Stomach (tissue), 4 donors: Measurements from ENCODE around the gene KLHL22.

Source experiments
- EP300 ChIP-seq: sonication (generic); formaldehyde crosslinking; IDR thresholded peaks from one replicate; pipeline ENCODE4 v1.6.1; 2017; ENCODE audit warnings: antibody characterized with exemption
- POLR2A ChIP-seq, 4 donors: fragments of 450-650 bp; IDR thresholded peaks; one replicate each; pipeline ENCODE4 v1.6.1; 2016; ENCODE audit warnings: antibody characterized with exemption in 4 of 4, control low read depth in 2 of 4, mild to moderate bottlenecking in 1 of 4, moderate library complexity in 1 of 4
- POLR2AphosphoS5 ChIP-seq, 3 donors: sonication (generic); formaldehyde crosslinking; IDR thresholded peaks; one replicate each; pipeline ENCODE4 v1.6.1; 2016; ENCODE audit warnings: antibody characterized with exemption in 3 of 3
- TF ChIP-seq, protein P1 (sequence below), 7 experiments: fragments of 450-650 bp in 4 of 7; fragments of 200-600 bp in 3 of 7; sonication (generic) in 3 of 7; IDR thresholded peaks; one replicate each; pipeline ENCODE4 v1.5.1; 2016 to 2019; ENCODE audit warnings: antibody characterized with exemption in 7 of 7, control low read depth in 2 of 7, mild to moderate bottlenecking in 1 of 7

DNA sequence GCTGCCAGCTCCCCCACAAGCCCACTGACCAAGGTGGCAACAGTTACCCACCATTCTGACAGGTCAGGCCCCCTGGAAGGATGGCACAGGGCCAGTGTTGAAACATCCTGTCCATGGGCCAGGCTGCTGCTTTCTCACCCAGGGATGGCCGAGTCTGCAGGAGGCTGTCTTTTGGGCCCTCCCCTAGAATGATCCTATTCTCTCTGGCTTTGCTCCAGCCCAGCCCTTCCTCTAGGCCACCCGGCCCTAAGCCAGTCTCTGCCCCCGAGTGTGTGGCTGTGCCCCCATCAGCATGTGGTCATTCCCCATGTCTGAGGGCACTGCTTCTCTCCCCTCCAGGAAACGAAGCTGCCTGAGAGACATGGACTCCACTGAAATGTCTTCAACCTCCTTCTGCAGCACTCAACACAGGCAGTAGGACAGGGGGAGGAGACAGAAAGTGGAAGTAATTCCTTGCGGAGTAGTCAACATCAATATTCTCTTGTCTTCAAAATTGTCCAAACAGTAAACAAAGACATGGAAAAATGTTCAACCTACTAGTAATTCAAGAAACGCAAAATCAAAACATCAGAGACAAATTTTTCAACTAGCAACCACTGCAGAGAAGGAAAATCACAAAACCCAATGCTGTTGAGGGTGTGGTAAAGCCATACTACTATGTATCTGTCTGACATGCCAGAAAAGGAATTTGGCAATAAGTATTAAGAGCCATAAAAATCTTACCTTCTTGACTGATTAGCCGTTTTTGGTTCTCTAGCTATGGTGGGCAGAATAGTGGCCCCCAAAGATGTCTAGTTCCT is 52.9 kb downstream of the KLHL22 start:
- TF ChIP-seq POLR2A (IDR thresholded peaks at IDR 0.05) (no peak), EP300 (no peak), POLR2AphosphoS5 (IDR thresholded peaks at IDR 0.05) (no peak)
- TF ChIP-seq, protein P1, sequence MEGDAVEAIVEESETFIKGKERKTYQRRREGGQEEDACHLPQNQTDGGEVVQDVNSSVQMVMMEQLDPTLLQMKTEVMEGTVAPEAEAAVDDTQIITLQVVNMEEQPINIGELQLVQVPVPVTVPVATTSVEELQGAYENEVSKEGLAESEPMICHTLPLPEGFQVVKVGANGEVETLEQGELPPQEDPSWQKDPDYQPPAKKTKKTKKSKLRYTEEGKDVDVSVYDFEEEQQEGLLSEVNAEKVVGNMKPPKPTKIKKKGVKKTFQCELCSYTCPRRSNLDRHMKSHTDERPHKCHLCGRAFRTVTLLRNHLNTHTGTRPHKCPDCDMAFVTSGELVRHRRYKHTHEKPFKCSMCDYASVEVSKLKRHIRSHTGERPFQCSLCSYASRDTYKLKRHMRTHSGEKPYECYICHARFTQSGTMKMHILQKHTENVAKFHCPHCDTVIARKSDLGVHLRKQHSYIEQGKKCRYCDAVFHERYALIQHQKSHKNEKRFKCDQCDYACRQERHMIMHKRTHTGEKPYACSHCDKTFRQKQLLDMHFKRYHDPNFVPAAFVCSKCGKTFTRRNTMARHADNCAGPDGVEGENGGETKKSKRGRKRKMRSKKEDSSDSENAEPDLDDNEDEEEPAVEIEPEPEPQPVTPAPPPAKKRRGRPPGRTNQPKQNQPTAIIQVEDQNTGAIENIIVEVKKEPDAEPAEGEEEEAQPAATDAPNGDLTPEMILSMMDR (IDR thresholded peaks at IDR 0.05), result no peak
